Stimulated activated CD4-positive, alpha-beta T cell treated with anti-CD3 and anti-CD28 coated beads, Interleukin-4, amount 100 ng/mL, for 4 hours (primary cell): Measurements from ENCODE around the gene SPINT2.
"Not testable (repeated sequence)": the region's sequence is repeated elsewhere in the genome, so short reads cannot be mapped to it uniquely, and the experiment has no call there.

Experiments used
- DNase-seq, 2 experiments: peaks; one replicate each; pipeline ENCODE4 v3.0.0-alpha.2; 2020

The SPINT2 gene, protein sequence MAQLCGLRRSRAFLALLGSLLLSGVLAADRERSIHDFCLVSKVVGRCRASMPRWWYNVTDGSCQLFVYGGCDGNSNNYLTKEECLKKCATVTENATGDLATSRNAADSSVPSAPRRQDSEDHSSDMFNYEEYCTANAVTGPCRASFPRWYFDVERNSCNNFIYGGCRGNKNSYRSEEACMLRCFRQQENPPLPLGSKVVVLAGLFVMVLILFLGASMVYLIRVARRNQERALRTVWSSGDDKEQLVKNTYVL

DNA sequence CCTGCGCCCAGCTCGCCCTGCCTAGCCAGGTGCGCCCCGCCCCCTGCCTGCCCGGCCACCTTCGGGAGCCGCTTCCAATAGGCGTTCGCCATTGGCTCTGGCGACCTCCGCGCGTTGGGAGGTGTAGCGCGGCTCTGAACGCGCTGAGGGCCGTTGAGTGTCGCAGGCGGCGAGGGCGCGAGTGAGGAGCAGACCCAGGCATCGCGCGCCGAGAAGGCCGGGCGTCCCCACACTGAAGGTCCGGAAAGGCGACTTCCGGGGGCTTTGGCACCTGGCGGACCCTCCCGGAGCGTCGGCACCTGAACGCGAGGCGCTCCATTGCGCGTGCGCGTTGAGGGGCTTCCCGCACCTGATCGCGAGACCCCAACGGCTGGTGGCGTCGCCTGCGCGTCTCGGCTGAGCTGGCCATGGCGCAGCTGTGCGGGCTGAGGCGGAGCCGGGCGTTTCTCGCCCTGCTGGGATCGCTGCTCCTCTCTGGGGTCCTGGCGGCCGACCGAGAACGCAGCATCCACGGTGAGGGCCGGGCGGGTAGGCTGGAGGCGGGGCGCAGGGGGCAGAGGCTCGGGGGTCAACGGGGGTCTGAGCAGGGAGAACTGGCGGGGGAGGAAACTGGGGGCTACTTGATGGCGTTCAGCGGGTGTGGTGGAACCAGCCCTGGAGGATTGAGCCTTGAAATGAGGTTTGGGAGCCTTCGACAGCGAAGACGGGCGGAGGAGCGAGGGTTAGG, at the start of gene SPINT2:
Gene SPINT2, plus strand, starts transcription at position 88 of the 727 bp plus-strand sequence. Its CDS starts 320 bp downstream, at position 408.
- DNase-seq, result peak; percentile 42 to 48

DNA sequence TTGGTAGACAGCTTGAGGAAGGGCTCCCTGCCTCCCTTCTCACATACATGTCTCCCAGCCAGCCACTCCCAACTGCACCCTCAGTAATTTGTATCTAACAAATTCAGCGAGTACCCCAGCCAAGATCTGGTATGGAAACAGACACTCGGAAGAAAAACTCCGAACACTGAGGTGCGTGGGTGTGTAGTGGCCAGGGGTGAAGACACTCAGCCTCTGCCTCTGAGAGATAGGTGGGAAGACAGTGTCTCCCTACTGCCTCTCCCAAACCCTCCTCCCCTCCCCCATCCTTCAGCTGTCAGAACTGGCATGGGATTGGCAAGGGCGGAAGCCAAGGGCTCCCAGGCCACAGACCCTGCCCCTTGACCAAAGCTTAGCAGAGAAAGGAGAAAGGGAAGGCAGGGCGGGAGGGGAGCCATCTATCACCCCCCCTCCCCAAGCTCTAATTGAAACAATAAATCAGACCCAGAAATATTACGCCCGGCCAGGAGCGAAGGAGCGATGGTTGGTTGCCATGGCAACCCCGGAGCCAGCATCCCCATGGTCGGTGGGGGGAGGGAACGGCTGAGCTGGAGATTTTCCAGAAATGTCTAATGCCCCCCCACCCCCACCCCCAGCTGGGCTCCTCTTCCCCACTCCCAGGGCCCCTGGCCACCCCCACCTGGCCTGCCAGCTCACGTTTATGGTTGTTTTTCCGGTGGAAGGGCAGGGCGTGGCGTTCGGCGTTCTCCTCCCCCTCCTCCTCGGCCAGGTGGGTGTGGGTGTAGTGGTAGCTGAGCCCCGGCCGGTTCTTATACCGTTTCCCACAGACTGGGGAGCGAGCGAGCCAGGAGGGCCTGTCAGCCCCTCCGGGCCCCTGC, 47.4 kb upstream of the SPINT2 start:
- no peak for DNase-seq

DNA sequence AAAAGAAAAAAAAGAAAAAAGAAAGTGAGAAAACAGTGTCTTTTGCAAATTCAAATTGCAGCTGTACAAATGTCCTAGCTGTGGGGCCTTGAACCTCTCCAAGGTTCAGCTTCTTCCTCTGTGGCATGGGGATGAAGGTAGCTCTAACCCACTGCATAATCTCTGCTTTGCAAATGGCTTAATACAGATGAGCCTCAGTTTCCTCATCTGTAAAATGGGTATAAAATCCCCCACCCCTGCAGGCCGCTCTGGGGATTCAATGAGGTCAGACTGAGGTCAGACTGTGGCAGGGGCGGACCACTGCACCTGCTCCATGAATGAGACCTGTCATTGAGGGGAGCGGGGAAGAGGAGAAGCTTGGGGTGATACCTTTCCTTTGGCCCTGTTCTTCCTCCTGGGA, 46.2 kb upstream of the SPINT2 start:
- DNase-seq, result no peak

DNA sequence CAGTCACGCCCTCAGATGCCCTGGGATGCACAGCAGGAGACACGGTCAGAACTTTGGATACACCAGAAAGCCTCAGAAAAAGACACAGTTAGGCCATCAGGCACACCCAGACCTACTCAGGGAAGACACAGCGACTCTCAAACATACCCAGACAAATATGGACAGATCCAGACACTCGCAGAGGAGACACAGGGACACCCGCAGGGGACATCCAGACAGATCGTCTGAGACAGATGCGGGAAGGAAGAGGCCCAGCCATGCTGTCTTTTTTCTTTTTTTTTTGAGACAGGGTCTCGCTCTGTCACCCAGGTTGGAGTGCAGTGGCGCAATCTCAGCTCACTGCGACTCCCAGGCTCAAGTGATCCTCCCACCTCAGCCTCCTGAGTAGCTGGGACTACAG, 45.2 kb upstream of the SPINT2 start:
- DNase-seq, result no peak

DNA sequence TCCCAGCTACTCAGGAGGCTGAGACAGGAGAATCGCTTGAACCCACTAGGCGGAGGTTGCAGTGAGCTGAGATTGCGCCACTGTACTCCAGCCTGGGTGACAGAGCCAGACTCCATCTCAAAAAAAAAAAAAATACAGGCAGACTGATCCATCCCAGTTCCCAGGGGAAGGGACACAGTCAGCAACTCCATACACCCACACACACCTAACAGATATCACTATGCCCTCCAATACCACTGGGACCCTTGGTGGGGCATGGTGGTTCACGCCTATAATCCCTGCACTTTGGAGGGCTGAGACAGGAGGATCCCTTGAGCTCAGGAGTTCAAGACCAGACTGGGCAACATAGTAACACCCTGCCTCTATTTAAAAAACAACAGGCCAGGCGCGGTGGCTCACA, 43.0 kb upstream of the SPINT2 start:
- DNase-seq, result no peak

DNA sequence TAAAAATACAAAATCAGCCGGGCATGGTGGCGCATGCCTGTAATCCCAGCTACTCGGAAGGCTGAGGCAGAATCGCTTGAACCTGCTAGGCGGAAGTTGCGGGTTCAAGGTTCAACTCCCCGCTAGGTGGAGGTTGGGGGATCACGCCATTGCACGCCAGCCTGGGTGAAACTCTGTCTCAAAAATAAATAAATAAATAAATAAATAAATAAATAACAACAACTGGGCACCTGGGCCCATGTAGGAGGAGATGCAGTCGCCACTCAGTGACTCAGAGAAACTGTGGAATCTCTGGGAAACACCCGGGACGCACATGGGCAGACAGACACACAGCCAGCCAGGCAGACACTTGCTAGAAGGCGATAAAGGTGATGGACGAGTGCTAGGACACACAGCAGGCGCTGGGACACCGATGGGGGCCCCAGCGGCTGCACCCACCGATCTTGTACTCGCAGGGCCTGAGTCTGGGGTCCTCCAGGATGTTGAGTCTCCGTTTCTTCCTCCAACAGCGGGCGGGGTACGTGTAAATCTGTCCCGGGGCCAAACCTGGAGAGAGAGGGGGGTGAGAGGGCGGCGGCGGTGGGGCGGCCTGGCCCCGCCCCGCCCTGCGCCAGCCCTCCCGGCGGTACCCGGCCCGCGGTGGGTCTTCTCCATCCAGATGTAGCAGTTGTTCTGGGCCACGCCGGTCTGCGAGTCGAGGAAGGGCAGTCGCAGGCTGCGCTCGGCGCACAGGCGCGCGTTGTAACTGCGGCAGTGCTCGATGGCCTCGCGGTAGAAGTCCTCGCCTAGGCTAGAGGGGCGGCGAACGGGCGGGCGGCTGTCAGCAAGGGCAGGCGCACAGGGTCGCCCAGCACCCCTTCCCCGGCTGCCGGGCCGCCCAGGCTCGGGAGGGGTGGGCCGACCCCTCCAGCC, 42.2 kb upstream of the SPINT2 start:
- DNase-seq, result no peak

DNA sequence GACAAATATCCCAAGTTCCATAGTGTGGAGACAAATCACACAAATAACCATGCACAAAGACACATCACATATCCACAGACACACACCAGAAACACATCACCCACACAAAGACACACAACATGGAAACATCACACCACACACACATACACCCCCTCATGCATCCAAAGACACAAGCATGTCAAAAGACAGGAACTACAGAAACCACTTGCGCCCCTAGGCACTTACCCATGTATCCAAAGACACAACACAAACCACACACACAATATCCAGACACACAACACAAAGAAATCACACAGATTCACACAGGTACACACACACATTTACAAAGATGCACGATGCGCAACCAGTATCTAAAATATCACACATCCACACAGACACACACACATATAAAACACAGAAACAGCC, 41.3 kb upstream of the SPINT2 start:
- no peak for DNase-seq

DNA sequence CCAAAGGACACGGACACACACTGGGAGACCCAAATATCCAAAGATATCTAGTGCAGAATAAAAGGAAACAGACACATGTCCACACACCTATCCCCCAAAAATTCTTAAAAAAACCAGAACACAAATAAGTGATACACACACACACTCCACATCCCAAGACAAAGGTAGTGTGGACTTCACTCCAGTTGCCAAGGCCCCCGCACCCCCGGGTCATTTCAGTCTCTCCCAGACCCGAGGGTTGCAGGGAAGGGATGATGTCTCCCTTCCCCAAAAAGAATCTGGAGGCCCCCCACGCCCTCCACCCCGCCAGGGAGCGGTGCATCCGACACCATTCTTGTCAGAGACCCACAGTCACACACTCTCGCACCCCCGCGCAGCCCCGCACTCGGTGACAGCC, 40.8 kb upstream of the SPINT2 start:
- no peak for DNase-seq

DNA sequence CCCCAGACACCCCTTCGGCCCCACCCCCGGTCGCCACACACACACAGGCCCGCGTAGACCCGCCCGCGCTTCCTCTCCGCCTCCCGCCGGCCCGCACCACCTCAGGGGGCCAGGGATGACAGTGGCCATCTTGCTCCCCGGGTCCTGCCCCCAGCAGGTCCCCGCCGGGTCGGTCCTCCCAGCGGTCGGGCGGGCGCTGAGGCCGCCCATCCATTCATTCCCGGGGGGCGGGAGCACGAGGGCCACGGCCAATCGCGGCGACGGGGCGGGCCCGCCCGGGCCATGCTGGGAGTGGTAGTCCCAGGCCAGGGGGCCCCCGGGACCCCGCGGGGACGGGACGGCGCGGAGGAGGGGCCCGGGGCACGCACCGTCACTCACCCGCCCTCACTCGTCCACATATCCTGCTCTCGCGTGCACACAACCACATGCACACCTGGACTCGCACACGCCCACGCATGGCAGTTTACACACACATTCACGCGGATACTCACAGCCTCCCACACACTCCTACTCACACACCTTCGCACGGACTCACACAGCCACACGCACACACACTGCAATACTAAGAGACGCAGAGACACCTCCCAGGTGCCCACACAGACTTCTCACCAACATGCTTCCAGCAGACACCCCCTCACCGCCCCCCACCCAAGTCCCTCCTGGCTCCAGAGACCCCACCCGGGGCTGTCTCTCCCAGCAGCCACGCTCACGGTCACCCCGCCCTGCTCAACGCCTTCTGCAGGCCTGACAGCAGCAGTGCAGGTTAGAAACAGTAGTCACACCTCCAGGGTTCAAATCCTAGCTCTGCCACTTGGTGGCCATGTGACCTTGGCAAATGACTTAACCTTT, 40.1 kb upstream of the SPINT2 start, which contains the start of gene DPF1:
Gene DPF1, minus strand, starts transcription at position 209 of the 849 bp plus-strand sequence. Its CDS starts 80 bp downstream, at position 129.
- DNase-seq, result peak; percentile 60 to 73

DNA sequence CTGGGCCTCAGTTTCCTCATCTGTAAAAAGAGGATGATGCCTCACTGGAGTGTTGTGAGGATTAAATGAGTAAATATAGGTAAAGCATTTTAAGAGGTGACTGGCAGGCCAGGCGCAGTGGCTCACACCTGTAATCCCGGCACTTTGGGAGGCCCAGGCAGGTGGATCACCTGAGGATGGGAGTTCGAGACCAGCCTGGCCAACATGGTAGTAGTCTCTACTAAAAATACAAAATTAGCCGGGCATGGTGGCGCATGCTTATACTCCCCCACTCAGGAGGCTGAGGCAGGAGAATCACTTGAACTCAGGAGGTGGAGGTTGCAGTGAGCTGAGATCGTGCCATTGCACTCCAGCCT, 39.5 kb upstream of the SPINT2 start:
- DNase-seq, result not testable (repeated sequence)

DNA sequence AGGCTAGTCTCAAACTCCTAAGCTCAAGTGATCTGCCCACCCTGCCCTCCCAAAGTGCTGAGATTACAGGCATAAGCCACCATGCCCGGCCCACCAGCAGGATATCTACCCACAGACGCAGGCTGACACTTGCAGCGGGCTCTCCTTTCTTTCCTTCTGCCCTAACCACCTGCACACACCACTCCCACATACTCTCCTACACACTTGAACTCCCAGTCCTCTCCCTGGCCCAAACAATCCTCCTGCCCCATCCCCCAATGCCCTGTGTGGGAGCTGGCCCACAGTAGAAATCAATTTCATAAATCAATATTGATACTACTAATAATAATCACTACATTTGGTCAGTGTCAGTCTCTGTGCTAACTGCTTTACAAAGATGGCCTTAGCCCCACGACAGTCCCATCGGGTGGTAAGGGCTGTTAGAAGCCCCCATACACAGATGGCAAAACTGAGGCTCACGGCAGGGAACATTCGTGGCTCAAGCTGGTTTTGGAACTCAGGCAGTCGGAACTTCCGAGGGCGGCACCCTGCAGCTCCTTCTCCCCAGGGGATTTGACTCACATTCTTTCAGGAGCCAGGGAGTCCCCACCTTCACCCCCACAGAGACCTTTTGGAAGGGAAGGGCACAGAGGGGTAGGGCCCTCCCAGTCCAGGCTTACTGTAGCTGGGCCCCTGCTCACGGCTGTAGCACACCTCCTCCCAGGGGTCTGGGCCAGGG, 36.9 kb upstream of the SPINT2 start:
- DNase-seq, result no peak

DNA sequence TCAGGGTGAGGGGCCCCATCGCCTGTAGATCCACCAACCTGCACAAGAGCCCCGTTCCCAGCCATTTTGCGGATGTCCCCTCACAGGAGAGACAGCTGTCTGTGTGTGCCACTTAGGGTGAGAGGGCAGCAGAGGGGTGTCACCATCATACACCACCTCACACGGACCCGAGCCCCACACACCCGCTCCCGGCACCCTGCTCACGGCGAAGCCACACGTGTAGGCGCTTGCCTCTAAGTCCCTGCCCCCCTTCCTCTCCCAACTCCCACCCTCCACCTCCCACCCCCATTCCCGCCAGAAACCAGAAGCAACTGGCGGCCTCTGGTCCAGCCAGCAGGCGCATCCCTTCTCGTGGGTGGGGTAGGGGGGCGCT, 36.4 kb upstream of the SPINT2 start:
- DNase-seq, result no peak

DNA sequence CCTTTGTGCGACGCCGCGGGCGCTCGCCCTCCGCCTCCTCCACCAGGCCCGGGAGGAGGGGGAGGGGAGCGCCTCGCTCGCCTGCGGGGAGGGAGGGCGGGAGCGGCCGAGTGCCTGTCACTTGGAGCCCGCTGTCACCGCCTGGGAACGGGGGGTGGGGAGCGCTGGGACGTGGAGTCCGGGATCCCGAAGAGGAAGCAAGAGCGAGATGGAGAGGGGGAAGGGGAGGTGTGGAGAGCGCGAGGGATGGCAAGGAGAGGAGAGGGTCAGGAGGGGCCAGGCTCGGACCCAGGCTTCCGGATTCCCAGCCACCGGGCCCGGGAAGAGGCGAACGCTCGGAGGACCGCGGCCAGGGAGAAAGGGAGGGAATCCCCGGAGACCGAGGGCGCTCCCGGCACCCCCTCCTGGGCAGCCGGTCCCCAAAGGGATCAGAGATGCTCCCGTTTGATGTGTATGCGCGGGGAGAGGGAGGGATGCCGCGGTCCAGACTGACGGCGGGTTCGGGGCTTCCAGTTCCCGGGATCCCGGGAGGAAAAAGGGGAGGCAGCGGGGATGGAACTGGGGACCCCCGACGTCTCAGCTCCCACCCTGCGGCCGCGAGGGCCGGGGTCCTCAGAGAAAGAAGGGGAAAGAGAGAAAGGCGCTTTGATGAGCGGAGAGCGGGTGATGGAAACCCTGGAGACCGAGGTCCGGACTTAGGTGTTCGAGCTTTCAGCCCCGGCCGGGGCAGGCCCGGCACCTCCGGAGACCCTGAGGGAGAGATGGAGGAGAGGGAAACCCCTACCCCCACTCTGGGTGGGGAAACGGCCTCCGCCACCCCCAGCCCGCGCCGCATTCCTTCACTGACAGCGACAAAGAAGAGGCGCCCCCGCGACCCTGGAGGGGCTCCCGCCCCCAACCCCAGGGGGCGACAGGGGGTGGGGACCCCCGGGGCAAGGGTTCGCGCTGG, 35.6 kb upstream of the SPINT2 start:
- DNase-seq, result no peak

DNA sequence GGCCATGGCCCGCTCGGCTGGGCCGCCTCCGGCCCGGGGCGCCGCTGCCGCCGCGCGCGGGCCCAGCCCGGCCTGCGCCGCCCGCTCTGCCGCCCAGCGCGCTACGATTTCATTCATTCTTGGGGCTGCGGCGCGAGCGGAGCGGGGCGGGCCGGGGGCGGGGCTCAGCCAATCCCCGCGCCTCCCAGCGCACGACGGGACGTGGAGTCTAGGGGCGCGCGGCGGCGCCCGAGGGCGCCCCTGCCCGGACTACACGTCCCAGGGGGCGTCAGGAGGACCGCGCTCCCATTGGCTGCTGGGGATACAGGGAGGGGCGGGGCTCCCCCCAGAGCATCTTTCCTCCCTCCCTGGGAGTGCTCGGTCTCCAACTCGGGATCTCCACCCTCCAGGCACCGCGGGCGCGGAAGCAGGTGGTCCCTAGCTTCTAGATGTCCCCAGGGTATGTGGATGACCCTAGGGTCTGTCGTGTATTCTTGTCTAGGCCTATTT, 34.7 kb upstream of the SPINT2 start:
- DNase-seq, result peak; percentile 55 to 65

DNA sequence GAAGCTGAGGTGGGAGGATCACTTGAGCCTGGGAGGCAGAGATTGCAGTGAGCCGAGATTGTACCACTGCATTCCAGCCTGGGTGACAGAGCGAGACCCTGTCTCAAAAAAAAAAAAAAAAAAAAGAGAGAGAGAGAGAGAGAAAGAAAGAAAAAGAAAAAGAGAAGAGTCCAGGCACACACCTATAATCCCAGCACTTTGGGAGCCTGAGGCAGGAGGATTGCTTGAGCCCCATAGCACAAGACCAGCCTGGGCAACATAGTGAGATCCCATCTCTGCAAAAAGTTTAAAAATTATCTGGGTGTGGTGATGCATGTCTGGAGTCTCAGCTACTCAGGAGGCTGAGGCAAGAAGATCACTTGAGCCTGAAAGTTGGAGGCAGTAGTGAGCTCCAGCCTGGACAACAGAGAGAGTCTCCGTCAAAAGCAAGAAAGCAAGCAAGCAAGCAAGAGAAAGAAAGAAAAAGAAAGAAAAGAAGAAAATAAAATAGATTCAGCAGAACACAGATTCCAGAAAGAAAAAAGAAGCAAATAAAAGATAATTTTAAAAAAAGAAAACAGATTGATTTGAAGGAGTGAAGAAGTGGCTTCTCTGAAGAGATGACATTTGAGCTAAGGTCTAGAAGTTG, 33.8 kb upstream of the SPINT2 start:
- not testable (repeated sequence) for DNase-seq

DNA sequence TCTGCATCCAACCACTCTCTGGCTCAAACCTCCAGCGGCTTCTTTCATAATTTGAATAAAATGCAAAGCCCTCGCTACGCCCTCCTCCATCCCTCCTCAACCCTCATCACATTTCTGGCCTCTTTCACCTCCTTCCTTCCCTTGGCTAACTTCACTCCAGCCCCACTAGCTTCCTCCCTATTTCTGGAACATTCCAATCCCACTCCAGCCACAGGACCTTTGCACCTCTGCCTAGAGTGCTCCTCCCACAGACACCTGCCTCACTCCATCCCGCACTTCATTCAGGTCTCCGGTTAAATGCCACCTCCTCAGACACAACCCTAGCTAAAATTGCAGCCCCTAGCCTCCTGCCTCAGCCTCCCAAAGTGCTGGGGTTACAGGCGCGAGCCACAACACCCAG, 32.5 kb upstream of the SPINT2 start:
- DNase-seq, result no peak

DNA sequence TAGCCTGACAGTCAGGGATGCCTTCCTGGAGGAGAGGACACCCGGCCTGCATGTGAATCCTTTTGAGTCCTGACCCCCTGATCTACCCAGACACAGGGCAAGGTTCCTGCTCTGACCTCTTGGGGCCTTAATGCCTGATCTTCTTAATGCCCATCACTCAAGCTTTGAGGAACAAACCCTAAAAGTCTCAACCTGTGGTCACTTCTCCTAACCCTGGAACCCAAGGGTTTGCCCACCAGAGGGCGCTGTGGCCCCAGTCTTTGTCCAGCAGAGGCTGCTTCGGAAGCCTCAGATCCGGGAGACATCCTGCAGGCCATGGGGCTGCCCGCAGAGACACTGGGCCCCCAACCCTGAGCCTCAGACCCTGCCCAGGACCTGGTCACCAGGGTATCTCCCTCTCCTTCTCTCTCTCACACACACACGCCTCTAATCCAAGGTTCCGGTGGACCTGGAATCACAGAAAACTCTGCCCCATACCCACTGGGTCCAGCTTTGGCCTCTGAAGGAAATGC, 30.6 kb upstream of the SPINT2 start:
- peak; percentile 51 to 77 for DNase-seq

DNA sequence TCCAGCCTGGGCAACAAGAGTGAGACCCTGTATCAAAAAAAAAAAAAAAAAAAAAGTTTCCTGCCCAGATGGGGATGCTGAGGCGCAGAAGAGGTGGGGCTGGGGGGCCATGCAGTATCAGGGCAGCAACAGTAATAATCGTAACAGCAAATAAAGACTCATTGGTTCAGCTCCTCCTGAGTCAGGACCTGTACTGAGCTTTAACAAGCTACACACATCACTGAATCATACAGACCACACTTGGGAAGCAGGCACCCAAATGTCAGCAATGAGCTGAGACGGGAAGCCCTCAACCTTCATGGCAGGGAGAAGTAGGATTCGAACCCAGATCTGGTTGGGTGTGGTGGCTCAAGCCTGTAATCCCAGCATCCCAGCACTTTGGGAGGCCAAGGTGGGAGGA, 29.8 kb upstream of the SPINT2 start:
- no peak for DNase-seq

DNA sequence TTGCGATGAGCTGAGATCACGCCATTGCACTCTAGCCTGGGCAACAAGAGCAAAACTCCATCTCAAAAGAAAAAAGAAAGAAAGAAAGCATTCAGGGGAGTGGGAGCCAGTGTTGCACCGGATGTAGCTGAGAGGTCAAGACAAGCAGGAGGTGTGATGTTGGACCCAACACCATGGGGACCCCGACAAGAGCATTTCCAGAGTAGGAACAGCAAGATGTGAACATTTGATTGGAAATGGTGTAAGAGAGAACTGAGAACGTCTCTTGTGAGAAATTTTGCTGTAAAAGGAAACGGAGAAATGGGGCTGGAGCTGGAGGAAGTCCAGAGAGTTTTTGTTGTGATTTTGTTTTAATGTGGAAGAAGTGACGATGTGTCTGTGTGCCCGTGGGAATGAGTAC, 24.6 kb upstream of the SPINT2 start:
- no peak for DNase-seq
